GOT3 (cell line): ENCODE data around the gene NGEF.

Experiments
- DNase-seq: peaks from one replicate; lab custom pipeline; 2025; ENCODE audit warnings: mixed read lengths; lab: John Stamatoyannopoulos, UW

Gene NGEF

GRCh38 chr2:232898592-232899543 is 114.2 kb downstream of the NGEF start:
- no peak for DNase-seq

GRCh38 chr2:232897598-232898408 is 115.3 kb downstream of the NGEF start:
- no peak for DNase-seq

GRCh38 chr2:232896720-232897597 is 116.1 kb downstream of the NGEF start:
- DNase-seq = no peak

- no peak for DNase-seq
Measured at GRCh38 chr2:232896111-232896510, 116.9 kb downstream of the NGEF start.

- no peak for DNase-seq
Measured at GRCh38 chr2:232894746-232895145, 118.3 kb downstream of the NGEF start.

DNA sequence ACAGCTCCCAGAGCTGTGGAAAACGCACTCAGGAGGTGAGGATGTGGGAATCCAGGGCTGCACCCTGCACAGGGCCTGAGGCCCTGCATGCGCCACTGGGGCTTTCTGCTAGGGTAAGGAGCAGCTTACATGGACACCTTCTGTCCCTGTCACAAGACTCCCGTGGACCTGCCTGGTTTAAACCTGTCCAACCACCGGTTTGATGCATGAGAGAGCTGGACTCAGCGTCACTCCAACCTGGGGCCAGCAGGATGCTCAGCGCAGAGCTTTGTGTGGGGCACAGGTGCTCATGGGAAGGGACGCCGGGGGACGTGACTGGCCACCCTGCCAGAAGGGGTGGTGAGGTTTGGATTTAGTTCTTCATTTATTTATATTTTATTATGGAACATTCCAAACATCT is 118.8 kb downstream of the NGEF start:
- no peak for DNase-seq

GRCh38 chr2:232893834-232894233 is 119.2 kb downstream of the NGEF start:
- DNase-seq = no peak

DNA sequence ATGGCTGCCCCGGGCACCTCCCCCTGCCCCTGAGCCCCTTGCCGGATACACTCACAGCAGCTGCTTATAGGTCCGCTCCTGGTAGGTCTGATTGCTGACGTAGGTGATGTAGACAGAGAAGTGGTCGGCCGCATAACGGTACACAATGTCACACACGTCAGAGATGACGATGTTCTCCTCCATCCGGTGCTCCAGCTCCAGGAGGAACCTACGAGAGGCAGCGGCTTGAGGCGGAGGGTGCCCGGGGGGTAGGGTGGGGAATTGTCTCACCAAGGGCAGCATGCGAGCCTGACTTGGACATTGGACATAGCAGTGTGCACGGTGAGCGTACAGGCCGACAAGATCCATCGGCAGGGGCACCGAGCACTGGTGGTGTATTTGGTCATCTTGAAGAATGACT is 120.2 kb downstream of the NGEF start:
- no peak for DNase-seq

- DNase-seq = no peak
Measured at GRCh38 chr2:232892221-232892620, 120.8 kb downstream of the NGEF start.

GRCh38 chr2:232891621-232892071 is 121.4 kb downstream of the NGEF start:
- DNase-seq = no peak

GRCh38 chr2:232890896-232891601 is 122.0 kb downstream of the NGEF start:
- DNase-seq = no peak

DNA sequence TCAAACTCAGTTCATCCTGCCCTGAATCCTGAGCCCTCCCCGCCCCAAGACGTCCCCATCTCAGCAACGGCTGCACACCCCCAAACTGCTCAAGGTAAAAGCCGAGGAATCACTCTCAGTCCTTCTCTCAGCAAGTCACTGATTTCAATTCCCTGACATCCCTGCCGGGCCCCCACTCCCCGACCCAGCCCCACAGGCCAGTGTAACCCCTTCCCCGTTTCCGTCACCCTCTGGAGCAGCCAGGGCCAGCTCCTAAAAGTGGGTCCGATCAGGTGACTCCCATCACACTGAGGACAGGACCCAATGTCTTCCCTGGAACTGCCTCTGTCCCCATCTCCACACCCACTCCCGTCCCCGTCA is 122.5 kb downstream of the NGEF start:
- no peak for DNase-seq

GRCh38 chr2:232889876-232890401 is 123.1 kb downstream of the NGEF start:
- no peak for DNase-seq

DNA sequence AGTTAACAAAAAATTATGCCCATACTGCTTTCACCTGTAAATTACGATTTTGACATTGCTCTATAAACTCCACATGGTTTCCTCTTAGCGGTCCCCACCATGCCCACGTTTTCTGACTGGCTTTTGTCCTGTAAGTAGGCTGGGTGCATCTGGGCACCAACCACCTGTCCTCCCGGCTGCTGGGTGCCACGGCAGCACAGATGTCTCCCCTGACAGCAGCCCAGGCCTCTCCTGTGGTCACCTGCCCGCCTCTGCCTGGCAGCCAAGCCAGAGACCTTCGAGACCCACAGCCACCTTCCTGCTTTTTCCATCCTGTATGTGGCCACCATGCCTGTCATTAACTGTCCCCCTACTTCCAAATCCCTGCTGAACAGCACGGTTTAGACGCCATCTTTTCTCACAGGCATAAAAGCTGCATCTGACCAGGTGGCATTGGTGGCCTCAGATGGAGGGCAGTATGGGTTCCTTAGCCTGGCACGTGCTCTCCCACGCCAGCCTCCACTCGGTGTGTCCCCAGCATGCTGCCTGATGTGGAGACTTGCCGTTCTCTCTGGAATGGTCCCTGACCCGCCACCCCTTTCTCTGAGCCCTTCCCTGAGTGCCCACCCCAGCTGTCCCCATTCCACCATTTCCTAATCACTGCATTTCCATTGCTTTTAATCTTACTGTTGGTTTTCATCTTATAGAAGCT is 124.1 kb downstream of the NGEF start:
- DNase-seq = no peak

DNA sequence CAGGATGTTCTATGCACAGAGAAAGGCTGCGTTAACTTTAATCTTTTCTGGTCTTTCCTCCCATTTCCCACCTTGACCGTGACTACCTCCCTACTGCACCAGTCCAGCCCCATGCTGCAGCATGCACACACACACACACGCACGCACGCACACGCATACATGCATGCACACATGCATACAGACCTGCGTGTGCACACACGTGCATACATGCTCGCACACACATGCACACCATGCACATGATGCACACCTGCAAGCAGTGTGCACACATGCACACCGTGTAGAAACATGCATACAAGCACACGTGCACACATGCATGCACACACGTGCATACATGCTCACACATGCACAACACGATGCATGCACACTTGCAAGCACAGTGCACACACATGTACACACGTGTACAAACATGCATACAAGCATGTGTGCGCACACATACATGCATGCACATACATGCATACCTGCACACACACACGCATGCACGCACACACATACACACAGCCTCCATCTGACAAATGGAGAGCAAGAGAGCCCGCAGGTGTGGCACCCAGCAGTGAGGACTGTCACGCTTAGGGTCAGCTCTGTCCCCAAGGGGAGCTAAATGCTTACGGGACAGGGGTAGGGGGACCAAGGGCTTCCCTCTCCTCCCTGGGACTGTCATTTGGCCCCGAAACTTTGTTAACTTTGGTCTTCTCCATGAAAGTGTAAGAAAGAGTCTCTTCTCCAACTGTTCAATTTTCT is 124.8 kb downstream of the NGEF start:
- DNase-seq = no peak

- DNase-seq = no peak
Measured at GRCh38 chr2:232887171-232887850, 125.7 kb downstream of the NGEF start.

DNA sequence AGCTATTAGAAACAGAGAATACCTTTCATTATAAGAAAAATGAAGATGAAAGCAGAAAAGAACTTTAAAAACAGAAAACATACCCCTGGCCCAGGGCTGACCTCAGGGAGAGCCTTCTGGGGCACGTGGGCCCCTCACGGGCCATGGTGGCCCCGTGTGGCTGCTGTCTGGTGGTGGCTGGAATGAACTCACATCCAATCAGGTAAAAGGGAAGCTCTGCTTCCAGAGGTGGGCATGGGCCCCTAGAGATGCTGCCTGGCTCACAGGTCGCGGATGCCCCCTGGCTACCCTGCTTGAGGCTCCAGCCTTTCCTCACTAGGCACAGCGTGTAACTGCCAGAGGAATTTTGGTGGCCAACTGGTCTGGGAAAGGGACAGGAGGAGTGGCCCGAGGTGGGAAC is 126.4 kb downstream of the NGEF start:
- no peak for DNase-seq

DNA sequence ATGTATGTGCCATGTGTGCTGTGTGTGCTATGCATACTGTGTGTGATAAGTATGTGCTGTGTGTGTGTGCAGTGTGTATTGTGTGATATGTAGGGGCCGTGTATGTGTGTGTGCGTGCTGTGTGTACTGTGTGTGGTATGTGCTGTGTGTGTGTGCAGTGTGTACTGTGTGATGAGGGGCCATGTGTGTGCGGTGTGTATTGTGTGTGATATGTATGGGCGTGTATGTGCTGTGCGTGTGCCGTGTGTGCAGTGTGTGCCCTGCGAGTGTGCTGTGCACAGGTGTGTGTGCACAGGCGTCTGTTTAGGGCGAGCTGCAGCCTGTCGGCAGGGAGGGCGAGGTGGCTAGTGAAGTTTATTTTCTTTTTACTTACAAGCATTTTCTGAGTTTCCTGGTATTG is 126.9 kb downstream of the NGEF start:
- no peak for DNase-seq

DNA sequence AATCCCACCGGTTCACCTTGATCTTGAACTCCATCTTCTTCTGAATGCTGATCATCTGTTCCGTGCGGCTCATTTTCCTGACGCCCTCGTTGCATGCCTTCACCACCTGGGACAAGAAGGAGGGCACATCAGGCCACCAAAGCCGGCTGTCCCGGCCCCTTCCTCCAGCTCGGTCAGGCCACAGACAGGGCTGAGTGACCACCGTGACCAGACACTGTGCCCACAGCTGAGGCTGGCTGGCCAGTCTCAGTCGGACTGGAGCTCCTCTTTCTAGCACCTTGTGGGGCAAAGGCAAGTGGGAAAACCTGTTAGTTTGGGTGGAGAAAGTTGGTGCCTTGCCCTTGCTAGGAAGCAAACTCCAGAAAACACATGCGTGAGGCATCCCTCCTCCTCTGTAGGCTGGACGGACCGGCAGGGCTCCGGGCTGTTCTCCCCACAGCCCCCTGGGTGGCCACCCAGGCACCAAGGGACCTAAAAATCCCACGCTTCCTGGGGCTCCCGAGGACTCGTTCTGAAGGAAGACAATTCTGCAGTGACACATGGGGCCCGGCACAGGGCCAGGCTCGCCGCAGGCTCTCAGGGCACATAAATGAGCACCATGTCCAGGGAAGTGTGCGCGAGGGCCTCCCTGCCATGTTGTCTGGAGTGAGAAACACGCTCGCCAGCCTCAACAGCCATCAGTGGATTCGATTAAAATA is 127.6 kb downstream of the NGEF start:
- no peak for DNase-seq
